WERI-Rb-1 (cell line): ENCODE data around the gene SLC49A4.

Experiments used
- DNase-seq: peaks from one replicate; pipeline ENCODE4 v3.0.0-alpha.2; 2020
- H3K27ac ChIP-seq: fragments of 250-450 bp; sonication (Bioruptor Pico); 2 replicates; pipeline ENCODE4 v1.5.1; 2020; ENCODE audit warnings: mild to moderate bottlenecking, moderate library complexity
- H3K27me3 ChIP-seq: fragments of 250-450 bp; sonication (Bioruptor Pico); 2 replicates; pipeline ENCODE4 v1.5.1; 2021; ENCODE audit warnings: mild to moderate bottlenecking, low read depth, moderate library complexity; ENCODE audit not compliant: insufficient read depth, severe bottlenecking
- H3K36me3 ChIP-seq: fragments of 250-450 bp; sonication (Bioruptor Pico); 2 replicates; pipeline ENCODE4 v1.5.1; 2020; ENCODE audit warnings: mild to moderate bottlenecking, moderate library complexity
- H3K4me3 ChIP-seq: 2 replicates; pipeline ENCODE4 v1.5.1; 2011; ENCODE audit warnings: low read depth, mild to moderate bottlenecking, control low read depth, low read length
- H3K9me3 ChIP-seq: fragments of 250-450 bp; sonication (Bioruptor Pico); 2 replicates; pipeline ENCODE4 v1.5.1; 2021; ENCODE audit warnings: mild to moderate bottlenecking, moderate library complexity; ENCODE audit not compliant: severe bottlenecking
- CTCF ChIP-seq: IDR thresholded peaks from 2 replicates; pipeline ENCODE4 v1.5.1; 2011; ENCODE audit warnings: low read depth, mild to moderate bottlenecking, control low read depth, inconsistent platforms, low read length

The SLC49A4 gene

GRCh38 chr3:122810734-122811133, 15.9 kb downstream of the SLC49A4 start:
- Histone ChIP-seq H3K27me3 (no peaks in the 10 kb centered on the region), H3K27ac (no peak overlapping the region), H3K36me3 (no peaks in the 10 kb centered on the region), H3K9me3 (no peaks in the 10 kb centered on the region), H3K4me3 (no peak overlapping the region)
- no peak for DNase-seq
- TF ChIP-seq CTCF: no peak

GRCh38 chr3:122816587-122816986, 21.7 kb downstream of the SLC49A4 start:
- H3K36me3 ChIP-seq: no peaks in the 10 kb centered on the region
- H3K4me3 ChIP-seq: no peak overlapping the region
- H3K27ac ChIP-seq: no peak overlapping the region
- DNase-seq: no peak
- no peaks in the 10 kb centered on the region for H3K27me3 ChIP-seq
- H3K9me3 ChIP-seq: no peaks in the 10 kb centered on the region
- TF ChIP-seq CTCF: no peak

GRCh38 chr3:122824465-122825381, 29.9 kb downstream of the SLC49A4 start:
- no peak for TF ChIP-seq CTCF
- Histone ChIP-seq H3K27ac (no peak overlapping the region), H3K9me3 (no peaks in the 10 kb centered on the region), H3K36me3 (peaks cover 11% of the 10 kb centered on the region), H3K4me3 (no peak overlapping the region), H3K27me3 (no peaks in the 10 kb centered on the region)
- no peak for DNase-seq

GRCh38 chr3:122825460-122825859, 30.6 kb downstream of the SLC49A4 start:
- Histone ChIP-seq H3K4me3 (no peak overlapping the region), H3K36me3 (peaks cover 11% of the 10 kb centered on the region), H3K27ac (no peak overlapping the region), H3K9me3 (no peaks in the 10 kb centered on the region), H3K27me3 (no peaks in the 10 kb centered on the region)
- no peak for DNase-seq
- TF ChIP-seq CTCF: no peak

- DNase-seq: no peak
- H3K9me3 ChIP-seq: no peaks in the 10 kb centered on the region
- no peaks in the 10 kb centered on the region for H3K27me3 ChIP-seq
- H3K4me3 ChIP-seq: no peak overlapping the region
- H3K36me3 ChIP-seq: peaks cover 11% of the 10 kb centered on the region
- H3K27ac ChIP-seq: no peak overlapping the region
- TF ChIP-seq CTCF: no peak
Observed at GRCh38 chr3:122826278-122826677, 31.4 kb downstream of the SLC49A4 start.

GRCh38 chr3:122828281-122828680, 33.4 kb downstream of the SLC49A4 start:
- Histone ChIP-seq H3K27ac (no peak overlapping the region), H3K36me3 (peaks cover 11% of the 10 kb centered on the region), H3K27me3 (no peaks in the 10 kb centered on the region), H3K4me3 (no peak overlapping the region), H3K9me3 (no peaks in the 10 kb centered on the region)
- no peak for DNase-seq
- TF ChIP-seq CTCF: no peak
